Right lung (tissue), 10 donors: Measurements from ENCODE around the gene APOOL. TPM values are rescaled to one million over a fixed set of nuclear protein-coding genes. Genes with fewer than 3 reads are reported as not detected.
"Not testable (repeated sequence)": the region's sequence is repeated elsewhere in the genome, so short reads cannot be mapped to it uniquely, and the experiment has no call there.

Experiments used
- DNase-seq, 2 donors: peaks; one replicate each; pipeline ENCODE4 v3.0.0-alpha.2; 2013
- long read RNA-seq, 8 donors: transcript quantifications; one replicate each; lab custom pipeline, GENCODE V29; 2026
- polyA plus RNA-seq, 5 donors: library from polyadenylated mRNA; unstranded; fragments of 120-200 nt; gene quantifications; one replicate each; pipeline versions ENCODE4 v1.2.1 to v1.2.3, GENCODE V29; 2013; ENCODE audit warnings: inconsistent platforms in 1 of 5, low replicate concordance in 1 of 5; ENCODE audit not compliant: insufficient read length in 5 of 5, insufficient read depth in 1 of 5

Gene APOOL
- 10 to 100 TPM; 13.2 to 20.8 (median 19.4) TPM for polyA plus RNA-seq
- long read RNA-seq, donor 1, transcript APOOL-201 (9 exons, 1,279 nt), result major isoform, 5 of 10 reads
- long read RNA-seq, donor 1, partial matches to known transcripts, result 5 of 10 reads
- long read RNA-seq, donor 1, other reads (novel, unspliced or antisense), result 0 of 10 reads
- long read RNA-seq, donor 2, partial matches to known transcripts, result 7 of 9 reads
- long read RNA-seq, donor 2, other reads (novel, unspliced or antisense), result 0 of 9 reads
- long read RNA-seq, donor 3, partial matches to known transcripts, result 5 of 9 reads
- long read RNA-seq, donor 3, other reads (novel, unspliced or antisense), result 0 of 9 reads
- long read RNA-seq, donor 4, partial matches to known transcripts, result 0 of 2 reads
- long read RNA-seq, donor 4, other reads (novel, unspliced or antisense), result 0 of 2 reads
- long read RNA-seq, donor 5, partial matches to known transcripts, result 16 of 25 reads
- long read RNA-seq, donor 5, other reads (novel, unspliced or antisense), result 5 of 25 reads
- long read RNA-seq, donor 6, partial matches to known transcripts, result 0 of 12 reads
- long read RNA-seq, donor 6, other reads (novel, unspliced or antisense), result 10 of 12 reads
- long read RNA-seq, donor 7, partial matches to known transcripts, result 0 of 1 reads
- long read RNA-seq, donor 7, other reads (novel, unspliced or antisense), result 0 of 1 reads
- long read RNA-seq, donor 8, partial matches to known transcripts, result 7 of 8 reads
- long read RNA-seq, donor 8, other reads (novel, unspliced or antisense), result 0 of 8 reads

- peak; percentile 82 to 84 for DNase-seq
These were observed at the start of gene APOOL for GRCh38 chrX:85003655-85004244. Gene APOOL, plus strand, starts transcription at chrX:85003877. Its CDS starts 36 bp downstream, at chrX:85003913.

GRCh38 chrX:84956304-84956703 lies 47.4 kb upstream of the APOOL start:
- no peak for DNase-seq

DNA sequence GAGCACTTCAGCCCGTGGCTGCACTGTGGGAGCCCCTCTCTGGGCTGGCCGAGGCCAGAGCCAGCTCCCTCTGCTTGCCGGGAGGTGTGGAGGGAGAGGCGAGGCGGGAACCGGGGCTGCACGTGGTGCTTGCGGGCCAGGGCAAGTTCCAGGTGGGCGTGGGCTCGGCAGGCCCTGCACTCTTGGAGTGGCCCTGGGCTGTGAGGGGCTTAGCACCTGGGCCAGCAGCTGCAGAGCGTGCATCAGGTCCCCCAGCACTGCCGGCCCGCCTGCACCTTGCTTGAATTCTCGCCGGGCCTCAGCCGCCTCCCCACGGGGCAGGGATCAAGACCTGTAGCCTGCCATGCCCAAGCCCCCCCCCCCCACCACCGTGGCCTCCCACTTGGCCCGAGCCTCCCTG lies 28.9 kb upstream of the APOOL start:
- DNase-seq, result no peak

GRCh38 chrX:84991739-84992138 lies 11.9 kb upstream of the APOOL start:
- not testable (repeated sequence) for DNase-seq

DNA sequence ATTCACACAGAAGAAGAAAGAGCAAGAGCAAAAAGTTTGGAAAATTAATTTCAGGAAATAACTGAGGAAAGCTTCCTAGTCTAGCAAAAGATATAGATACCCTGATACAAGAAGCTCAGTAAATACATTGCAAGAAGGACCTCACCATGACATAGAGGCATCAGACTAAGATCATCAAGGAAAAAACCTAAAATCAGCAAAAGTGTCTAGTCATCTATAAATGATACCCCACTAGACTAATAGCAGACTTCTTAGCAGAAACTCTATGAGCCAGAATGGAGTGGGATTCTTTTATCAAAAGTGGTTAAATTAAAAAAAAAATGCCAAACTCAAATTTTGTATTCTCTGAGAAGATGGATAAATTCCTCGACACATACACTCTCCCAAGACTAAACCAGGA lies 10.5 kb upstream of the APOOL start:
- DNase-seq, result no peak

- no peak for DNase-seq
These were observed 2.3 kb upstream of the APOOL start for GRCh38 chrX:85001344-85001743.

GRCh38 chrX:85004255-85004654 lies 578 bp downstream of the APOOL start:
- peak in 1 of 2 donors; percentile 4 for DNase-seq

GRCh38 chrX:85012098-85012497 lies 8.4 kb downstream of the APOOL start:
- DNase-seq, result no peak

DNA sequence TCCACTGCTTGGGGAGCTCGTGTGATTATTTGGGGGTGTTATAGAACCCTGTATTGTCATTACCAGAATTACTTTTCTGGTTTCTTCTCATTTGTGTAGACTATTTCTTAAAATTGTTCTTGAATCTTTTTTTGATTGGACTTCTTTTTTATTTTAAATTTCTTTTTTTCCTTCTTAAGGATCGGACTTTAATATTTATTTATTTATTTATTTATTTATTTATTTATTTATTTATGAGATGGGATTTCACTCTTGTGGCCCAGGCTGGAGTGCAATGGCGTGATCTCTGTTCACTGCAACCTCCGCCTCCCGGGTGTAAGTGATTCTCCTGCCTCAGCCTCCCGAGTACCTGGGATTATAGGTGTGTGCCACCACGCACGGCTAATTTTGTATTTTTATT lies 11.7 kb downstream of the APOOL start:
- DNase-seq, result not testable (repeated sequence)

- DNase-seq, result no peak
These were observed 14.0 kb downstream of the APOOL start for GRCh38 chrX:85017721-85018120.

DNA sequence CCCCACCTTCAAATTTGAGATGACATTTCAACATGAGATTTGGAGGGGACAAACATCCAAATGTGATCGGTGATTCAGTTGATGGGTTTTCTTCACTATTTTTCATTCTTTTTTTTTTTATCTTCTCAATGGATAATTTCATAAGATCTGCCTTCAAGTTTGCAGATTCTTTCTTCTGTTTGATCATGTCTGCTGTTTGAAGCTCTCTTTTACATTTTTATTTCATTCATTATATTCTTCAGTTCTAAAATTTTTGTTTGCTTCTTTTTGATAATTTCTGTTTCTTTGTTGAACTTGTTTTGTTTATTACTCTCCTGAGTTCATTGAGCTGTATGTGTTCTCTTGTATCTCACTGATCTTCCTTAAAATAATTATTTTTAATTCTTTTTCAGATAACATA lies 14.8 kb downstream of the APOOL start:
- no peak for DNase-seq

- DNase-seq, result no peak
These were observed 16.5 kb downstream of the APOOL start for GRCh38 chrX:85020216-85020615.

DNA sequence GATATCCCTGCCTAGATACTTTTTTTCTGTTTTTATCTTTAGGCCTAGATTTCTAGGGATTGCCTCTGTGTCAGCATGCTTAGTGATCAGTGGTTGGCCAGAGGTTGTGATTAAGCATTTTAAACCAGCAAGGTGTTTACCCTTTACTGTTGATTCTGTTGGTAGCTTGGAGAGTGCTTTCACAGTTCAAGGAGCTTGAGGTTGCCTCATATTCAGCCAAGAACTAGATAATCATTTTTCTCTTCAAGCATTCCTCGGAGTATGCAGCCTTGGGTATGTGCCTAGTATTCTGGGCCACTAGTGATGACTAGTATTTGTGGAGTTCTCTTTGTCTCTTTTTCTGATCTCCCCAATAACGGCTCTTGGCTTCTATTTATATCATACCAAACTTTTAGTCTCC lies 20.4 kb downstream of the APOOL start:
- no peak for DNase-seq

DNA sequence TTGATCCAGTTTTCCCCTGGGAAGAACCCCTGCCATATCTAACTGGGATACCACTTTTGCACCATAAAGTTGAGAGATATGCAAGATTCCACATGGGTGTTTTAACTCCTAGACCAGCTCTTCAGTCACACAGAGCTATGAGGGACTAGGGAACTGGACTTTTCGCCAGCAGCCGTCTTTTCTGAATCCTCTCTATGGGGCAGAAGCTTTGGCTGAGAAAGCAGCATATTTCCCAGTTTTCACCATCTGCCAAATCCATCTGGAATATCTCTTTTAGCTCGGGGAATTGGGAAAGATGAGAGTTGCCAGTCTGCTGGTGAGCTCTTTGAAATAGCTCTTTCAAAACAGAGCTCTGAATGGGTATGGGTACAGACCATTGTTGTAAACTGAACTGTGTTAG lies 20.9 kb downstream of the APOOL start:
- DNase-seq, result no peak

- DNase-seq, result no peak
These were observed 22.5 kb downstream of the APOOL start for GRCh38 chrX:85026170-85026569.

GRCh38 chrX:85029043-85029442 lies 25.4 kb downstream of the APOOL start:
- DNase-seq, result no peak

GRCh38 chrX:85031505-85031904 lies 27.8 kb downstream of the APOOL start:
- no peak for DNase-seq

DNA sequence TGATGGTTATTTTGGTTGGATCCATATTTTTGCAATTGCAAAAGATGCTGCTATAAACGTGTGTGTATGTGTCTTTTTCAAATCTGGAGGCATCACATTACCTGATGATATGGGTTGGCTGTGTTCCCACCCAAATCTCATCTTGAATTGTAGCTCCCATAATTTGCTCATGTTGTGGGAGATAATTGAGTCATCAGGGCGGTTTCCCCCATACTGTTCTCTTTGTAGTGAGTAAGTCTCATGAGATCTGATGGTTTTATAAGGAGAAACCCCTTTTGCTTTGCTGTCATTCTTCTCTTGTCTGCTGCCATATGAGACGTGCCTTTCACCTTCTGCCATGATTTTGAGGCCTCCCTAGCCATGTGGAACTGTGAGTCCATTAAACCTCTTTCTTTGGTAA lies 33.4 kb downstream of the APOOL start:
- no peak for DNase-seq

GRCh38 chrX:85051627-85052026 lies 48.0 kb downstream of the APOOL start:
- DNase-seq, result no peak

DNA sequence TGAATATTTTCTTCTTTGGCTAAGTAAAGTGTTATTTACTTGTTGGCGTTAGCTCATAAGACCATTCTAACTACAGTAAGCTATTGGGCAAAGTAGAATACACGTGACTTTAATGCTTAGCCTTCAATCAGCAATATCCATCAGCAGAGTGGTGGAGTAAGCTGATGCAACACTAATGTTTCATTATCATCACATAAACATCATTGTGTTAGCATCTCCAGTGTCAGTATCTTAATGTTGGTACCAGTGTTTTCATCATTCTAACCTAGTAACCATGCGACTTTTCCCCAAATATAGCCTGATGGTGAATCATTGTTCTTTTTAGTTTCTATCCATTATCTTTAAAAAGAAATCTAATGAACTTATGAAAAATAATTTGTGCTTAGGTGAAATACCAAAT lies 48.5 kb downstream of the APOOL start:
- DNase-seq, result no peak

DNA sequence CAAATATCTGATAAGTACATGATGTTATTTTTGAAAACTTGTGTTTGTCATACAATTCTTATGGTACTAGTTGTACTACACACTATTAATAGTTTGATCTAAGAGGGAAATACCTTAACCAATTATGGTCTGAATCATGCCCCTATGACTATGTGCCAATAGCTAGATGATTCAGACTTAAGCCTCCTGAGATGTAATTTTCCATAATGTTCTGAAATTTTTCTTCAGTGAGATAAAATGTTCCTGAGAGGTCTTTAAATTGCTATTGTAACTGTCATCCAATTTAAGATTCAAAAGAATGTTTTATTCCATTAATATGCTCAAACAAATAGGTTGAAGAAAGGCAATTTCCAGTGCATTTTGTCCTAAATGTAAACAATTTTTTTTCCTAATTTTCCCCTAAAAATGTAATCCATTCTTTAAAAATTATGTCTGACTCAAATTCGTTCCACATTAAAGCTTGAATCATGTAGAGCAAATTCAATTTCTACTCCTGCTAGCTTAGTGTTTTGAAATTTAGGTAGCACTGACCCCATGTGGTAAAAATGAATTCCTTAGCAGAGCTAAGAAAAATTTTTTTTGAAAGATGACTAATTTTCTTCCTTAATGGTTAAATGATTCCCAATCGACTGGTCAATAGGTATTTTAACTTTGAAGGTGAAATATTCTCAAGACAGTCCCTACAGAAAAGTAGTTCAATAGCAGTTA lies 49.1 kb downstream of the APOOL start:
- no peak for DNase-seq
